NCI-H2029 (cell line): ENCODE measurements around the gene BRAT1.
"Not testable (repeated sequence)": the region's sequence is repeated elsewhere in the genome, so short reads cannot be mapped to it uniquely, and the experiment has no call there.

Source experiments
- DNase-seq: peaks from one replicate; lab custom pipeline; 2025; lab: John Stamatoyannopoulos, UW

The BRAT1 gene

GRCh38 chr7:2583798-2584580 is 28.7 kb upstream of the BRAT1 start:
- no peak for DNase-seq

GRCh38 chr7:2582006-2582735 is 26.8 kb upstream of the BRAT1 start:
- no peak for DNase-seq

- DNase-seq = no peak
These were observed 25.3 kb upstream of the BRAT1 start for GRCh38 chr7:2580636-2581035.

GRCh38 chr7:2577914-2578680 is 22.8 kb upstream of the BRAT1 start:
- no peak for DNase-seq

- DNase-seq = no peak
These were observed 21.6 kb upstream of the BRAT1 start for GRCh38 chr7:2576742-2577491.

GRCh38 chr7:2575733-2576340 is 20.5 kb upstream of the BRAT1 start:
- DNase-seq = no peak

- no peak for DNase-seq
These were observed 19.9 kb upstream of the BRAT1 start for GRCh38 chr7:2575046-2575732.

- no peak for DNase-seq
These were observed 18.4 kb upstream of the BRAT1 start for GRCh38 chr7:2573761-2574160.

GRCh38 chr7:2572101-2572842 is 16.9 kb upstream of the BRAT1 start:
- DNase-seq = no peak

- DNase-seq = no peak
These were observed 16.1 kb upstream of the BRAT1 start for GRCh38 chr7:2571409-2571808.

- DNase-seq = no peak
These were observed 14.7 kb upstream of the BRAT1 start for GRCh38 chr7:2570021-2570420.

- no peak for DNase-seq
These were observed 14.1 kb upstream of the BRAT1 start for GRCh38 chr7:2569421-2569820.

GRCh38 chr7:2568521-2569223 is 13.3 kb upstream of the BRAT1 start:
- DNase-seq = no peak

- no peak for DNase-seq
These were observed 12.5 kb upstream of the BRAT1 start for GRCh38 chr7:2567679-2568278.

GRCh38 chr7:2566890-2567678 is 11.8 kb upstream of the BRAT1 start:
- no peak for DNase-seq

GRCh38 chr7:2566348-2566889 is 11.1 kb upstream of the BRAT1 start:
- DNase-seq = no peak

- DNase-seq = no peak
These were observed 9.7 kb upstream of the BRAT1 start for GRCh38 chr7:2564970-2565540.

- DNase-seq = not testable (repeated sequence)
These were observed 8.6 kb upstream of the BRAT1 start for GRCh38 chr7:2563955-2564354.
